Mononuclear cell (primary cell): ENCODE results near the gene DBN1. TPM values are rescaled to one million over a fixed set of nuclear protein-coding genes. Genes with fewer than 3 reads are reported as not detected.

Experiments used
- H3K27me3 ChIP-seq: 2 replicates; pipeline ENCODE4 v1.6.0; 2011; ENCODE audit warnings: low read length, control low read depth; ENCODE audit not compliant: insufficient read depth
- H3K4me1 ChIP-seq: 2 replicates; pipeline ENCODE4 v1.5.1; 2011; ENCODE audit warnings: mild to moderate bottlenecking, low read length, control low read depth; ENCODE audit not compliant: insufficient read depth
- H3K4me3 ChIP-seq: 2 replicates; pipeline ENCODE4 v1.5.1; 2011; ENCODE audit warnings: mild to moderate bottlenecking, low read length, moderate library complexity
- H3K9me3 ChIP-seq: 2 replicates; pipeline ENCODE4 v1.5.1; 2011; ENCODE audit warnings: low read depth, mild to moderate bottlenecking, control low read depth, low read length
- total RNA-seq: library from RNA; depleted of rRNA; stranded (reverse); fragments of >200 nt; gene quantifications from one replicate; pipeline ENCODE4 v1.2.3, GENCODE V29; 2012

Gene DBN1
- total RNA-seq, 1 donor = 4.6 TPM

DNA sequence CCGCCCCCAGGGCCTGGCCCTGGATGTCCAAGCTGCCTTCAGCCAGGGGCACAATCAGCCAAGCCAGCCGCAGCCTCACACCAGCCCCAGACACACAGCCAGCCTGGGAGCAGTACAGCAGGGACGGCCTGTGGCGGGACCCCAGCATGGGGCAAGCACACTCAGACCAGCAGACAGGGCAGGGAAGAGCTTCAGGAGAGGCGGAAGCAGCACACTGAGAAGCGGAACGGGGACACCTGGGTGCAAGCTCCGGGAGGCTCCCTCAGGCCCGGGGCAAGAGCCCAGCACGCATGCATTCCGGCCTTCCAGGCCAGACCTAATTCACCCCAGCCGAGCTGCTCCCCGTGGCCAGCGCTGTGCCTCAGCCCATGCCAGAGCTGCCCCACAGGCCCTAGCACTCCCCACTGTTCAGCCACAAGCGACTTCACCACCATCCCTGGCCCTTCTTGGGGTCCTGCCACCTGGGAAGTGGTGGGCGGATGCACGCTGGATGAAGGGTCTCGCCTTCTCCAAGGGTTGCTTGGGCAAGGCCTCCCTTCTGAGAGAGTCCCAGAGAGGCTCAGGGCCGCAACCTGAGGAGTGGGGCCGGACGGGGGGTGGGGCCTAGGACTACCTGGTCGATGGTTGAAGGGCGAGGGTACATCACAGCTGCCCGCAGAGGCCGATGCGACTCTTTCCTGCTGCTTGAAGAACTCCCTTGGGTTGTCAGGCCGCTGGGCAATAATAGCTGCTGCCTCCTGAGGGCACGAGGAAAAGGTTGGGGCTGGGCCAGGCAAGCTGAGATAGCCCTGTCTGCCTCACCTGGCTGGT, 13.4 kb downstream of the DBN1 start:
- Histone ChIP-seq H3K27me3 (no peaks in the 10 kb centered on the region), H3K4me1 (peaks cover 42% of the 10 kb centered on the region), H3K4me3 (no peak overlapping the region), H3K9me3 (no peaks in the 10 kb centered on the region)

- Histone ChIP-seq H3K4me1 (peaks cover 45% of the 10 kb centered on the region), H3K9me3 (no peaks in the 10 kb centered on the region), H3K27me3 (no peaks in the 10 kb centered on the region), H3K4me3 (no peak overlapping the region)
Observed at GRCh38 chr5:177459357-177459756, 14.1 kb downstream of the DBN1 start.

- Histone ChIP-seq H3K27me3 (no peaks in the 10 kb centered on the region), H3K4me1 (peaks cover 50% of the 10 kb centered on the region), H3K4me3 (no peak overlapping the region)
Observed at GRCh38 chr5:177458912-177459350, 14.5 kb downstream of the DBN1 start.

GRCh38 chr5:177457852-177458681, 15.4 kb downstream of the DBN1 start:
- H3K4me1 ChIP-seq = peaks cover 58% of the 10 kb centered on the region
- H3K9me3 ChIP-seq = no peaks in the 10 kb centered on the region
- no peaks in the 10 kb centered on the region for H3K27me3 ChIP-seq
- no peak overlapping the region for H3K4me3 ChIP-seq

More at GRCh38 chr5:177458912-177459350, 14.5 kb downstream of the DBN1 start:
- H3K9me3 ChIP-seq = no peaks in the 10 kb centered on the region

- Histone ChIP-seq H3K4me1 (peaks cover 53% of the 10 kb centered on the region), H3K27me3 (no peaks in the 10 kb centered on the region), H3K4me3 (no peak overlapping the region), H3K9me3 (no peaks in the 10 kb centered on the region)
Observed at GRCh38 chr5:177456976-177457851, 16.2 kb downstream of the DBN1 start.

GRCh38 chr5:177456591-177456964, 16.9 kb downstream of the DBN1 start:
- no peaks in the 10 kb centered on the region for H3K27me3 ChIP-seq
- no peak overlapping the region for H3K4me3 ChIP-seq
- peaks cover 47% of the 10 kb centered on the region for H3K4me1 ChIP-seq
- H3K9me3 ChIP-seq = no peaks in the 10 kb centered on the region

- Histone ChIP-seq H3K9me3 (no peaks in the 10 kb centered on the region), H3K4me3 (peak overlapping the region; percentile 57), H3K4me1 (peaks cover 44% of the 10 kb centered on the region), H3K27me3 (no peaks in the 10 kb centered on the region)
Observed at GRCh38 chr5:177455661-177456590, 17.5 kb downstream of the DBN1 start.

- H3K9me3 ChIP-seq = no peaks in the 10 kb centered on the region
- peak overlapping the region; percentile 57 for H3K4me3 ChIP-seq
- H3K4me1 ChIP-seq = peaks cover 44% of the 10 kb centered on the region
- H3K27me3 ChIP-seq = no peaks in the 10 kb centered on the region
Observed at GRCh38 chr5:177455036-177455660, 18.3 kb downstream of the DBN1 start.

DNA sequence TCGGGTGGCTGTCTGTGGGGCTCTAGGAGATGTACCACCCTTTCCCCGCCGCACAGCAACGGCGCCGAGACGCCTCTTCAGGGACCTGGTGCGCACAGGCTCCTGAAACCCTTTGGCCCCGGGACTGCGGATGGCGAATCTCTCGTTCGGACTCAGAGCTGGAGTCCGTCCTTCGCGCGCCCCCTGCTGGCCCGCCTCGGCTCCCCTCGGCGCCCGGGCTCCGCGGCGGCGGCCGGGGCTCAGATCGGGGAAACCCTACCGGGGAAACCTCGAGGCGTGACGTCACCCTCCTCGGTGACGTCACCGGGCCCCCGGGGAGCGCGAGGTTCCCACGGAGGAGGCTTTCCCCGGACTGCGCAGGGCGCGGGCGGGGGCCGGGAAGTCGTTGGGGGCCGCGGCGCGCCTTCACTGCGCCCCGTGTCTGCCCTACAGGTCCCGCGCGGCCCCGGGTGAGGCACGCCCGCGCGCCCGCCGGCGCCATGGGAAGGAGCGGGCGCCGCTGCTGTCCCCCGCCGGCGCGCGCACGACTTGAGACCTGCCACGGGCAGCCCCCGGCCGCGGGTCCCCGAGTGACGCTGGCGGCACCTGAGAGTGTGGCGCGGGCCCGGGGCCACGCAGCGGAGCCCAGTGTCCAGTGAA, 18.9 kb downstream of the DBN1 start:
- Histone ChIP-seq H3K27me3 (no peaks in the 10 kb centered on the region), H3K4me3 (peak overlapping the region; percentile 57), H3K9me3 (no peaks in the 10 kb centered on the region), H3K4me1 (peaks cover 44% of the 10 kb centered on the region)

GRCh38 chr5:177453852-177454396, 19.5 kb downstream of the DBN1 start:
- peak overlapping the region; percentile 25 for H3K4me3 ChIP-seq
- H3K27me3 ChIP-seq = no peaks in the 10 kb centered on the region
- H3K4me1 ChIP-seq = peaks cover 44% of the 10 kb centered on the region
- no peaks in the 10 kb centered on the region for H3K9me3 ChIP-seq

- Histone ChIP-seq H3K9me3 (no peaks in the 10 kb centered on the region), H3K27me3 (peaks cover 4% of the 10 kb centered on the region), H3K4me1 (peaks cover 52% of the 10 kb centered on the region), H3K4me3 (no peak overlapping the region)
Observed at GRCh38 chr5:177452688-177453638, 20.5 kb downstream of the DBN1 start.
